NOMO-1 treated with dmso at 0.1 percent for 144 hours (cell line): ENCODE results near the gene GALNTL6.
"Not testable (repeated sequence)": the region's sequence is repeated elsewhere in the genome, so short reads cannot be mapped to it uniquely, and the experiment has no call there.

Experiments used
- DNase-seq: peaks from one replicate; lab custom pipeline; 2025; ENCODE audit not compliant: unreplicated experiment; lab: John Stamatoyannopoulos, UW

Gene GALNTL6

DNA sequence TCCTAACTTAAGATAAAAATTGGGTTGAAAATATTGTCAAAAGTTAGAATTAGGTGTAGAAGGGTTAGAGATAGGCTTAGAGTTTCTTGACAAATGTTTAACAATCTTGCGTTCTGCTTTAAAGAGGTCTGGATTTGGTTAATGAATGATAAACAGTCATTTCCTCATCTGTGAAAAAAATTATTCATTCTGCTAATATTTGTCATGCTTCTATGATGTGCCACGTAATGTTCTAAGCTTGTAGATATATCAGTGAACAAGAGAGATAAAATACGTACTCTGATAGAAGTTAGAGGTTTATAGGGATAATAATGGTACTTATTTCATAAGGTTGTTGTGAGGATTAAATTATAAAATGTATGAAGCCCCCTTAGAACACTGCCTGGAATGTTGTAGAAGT is 912.4 kb downstream of the GALNTL6 start:
- no peak for DNase-seq

DNA sequence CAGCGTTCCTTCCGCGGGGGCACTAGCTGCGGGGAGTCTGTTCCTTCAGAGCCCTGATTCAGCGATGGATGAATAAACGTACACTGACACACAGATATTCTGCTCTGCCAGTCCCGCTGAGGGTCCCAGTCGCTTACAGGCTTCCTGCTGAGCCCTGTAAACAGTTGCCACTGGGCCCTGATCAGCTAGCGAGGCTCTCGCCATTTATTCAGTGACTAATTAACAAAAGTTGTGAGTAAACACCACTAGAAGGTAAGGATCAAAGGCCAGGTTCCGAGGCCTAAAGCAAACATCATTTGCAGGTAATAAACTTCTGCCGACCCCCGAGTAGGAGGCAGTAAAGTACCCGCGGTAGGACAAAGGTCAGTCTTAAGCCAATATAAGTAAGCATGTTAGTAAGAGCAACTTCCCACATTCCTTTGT is 912.8 kb downstream of the GALNTL6 start:
- DNase-seq: no peak

DNA sequence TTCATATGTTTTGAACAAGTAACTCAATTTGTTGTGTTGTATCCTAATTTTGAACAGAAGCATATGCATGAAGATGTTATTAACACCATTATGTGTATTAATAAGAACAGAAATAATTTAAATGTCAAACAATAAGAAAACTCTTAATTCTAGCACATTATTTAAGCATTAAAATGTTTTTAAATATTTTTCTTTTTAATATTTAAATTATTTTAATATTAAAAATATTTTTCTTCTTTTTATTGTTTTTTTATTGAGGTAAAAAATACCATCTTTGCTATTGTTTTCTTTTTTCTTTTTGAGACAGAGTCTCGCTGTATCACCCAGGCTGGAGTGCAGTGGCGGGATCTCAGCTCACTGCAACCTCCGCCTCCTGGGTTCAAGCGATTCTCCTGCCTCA is 914.4 kb downstream of the GALNTL6 start:
- no peak for DNase-seq

DNA sequence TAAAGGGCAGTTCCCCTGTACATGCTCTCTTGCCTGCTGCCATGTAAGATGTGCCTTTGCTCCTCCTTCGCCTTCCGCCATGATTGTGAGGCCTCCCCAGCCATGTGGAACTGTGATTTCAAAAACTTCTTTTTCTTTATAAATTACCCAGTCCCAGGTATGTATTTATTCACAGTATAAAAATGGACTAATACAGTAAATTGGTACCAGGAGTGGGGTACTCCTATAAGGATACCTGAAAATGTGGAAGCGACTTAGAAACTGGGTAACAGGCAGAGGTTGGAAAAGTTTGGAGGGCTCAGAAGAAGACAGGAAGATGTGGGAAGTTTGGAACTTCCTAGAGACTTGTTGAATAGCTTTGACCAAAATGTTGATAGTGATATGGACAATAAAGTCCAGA is 920.4 kb downstream of the GALNTL6 start:
- DNase-seq: not testable (repeated sequence)

DNA sequence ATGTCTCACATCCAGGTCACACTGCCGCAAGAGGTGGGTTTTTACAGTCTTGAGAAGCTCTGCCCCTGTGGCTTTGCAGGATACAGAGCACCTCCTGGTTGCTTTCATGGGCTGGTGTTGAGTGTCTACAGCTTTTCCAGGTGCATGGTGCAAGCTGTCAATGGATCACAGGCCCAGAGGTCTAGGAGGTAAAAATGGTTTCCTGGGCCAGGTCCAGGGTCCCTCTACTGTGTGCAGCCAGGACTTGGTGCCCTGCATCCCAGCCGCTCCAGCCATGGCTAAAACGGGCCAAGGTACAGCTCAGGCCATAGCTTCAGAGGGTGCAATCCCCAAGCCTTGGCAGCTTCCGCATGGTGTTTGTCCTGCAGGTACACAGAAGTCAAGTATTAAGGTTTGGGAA is 921.4 kb downstream of the GALNTL6 start:
- no peak for DNase-seq

DNA sequence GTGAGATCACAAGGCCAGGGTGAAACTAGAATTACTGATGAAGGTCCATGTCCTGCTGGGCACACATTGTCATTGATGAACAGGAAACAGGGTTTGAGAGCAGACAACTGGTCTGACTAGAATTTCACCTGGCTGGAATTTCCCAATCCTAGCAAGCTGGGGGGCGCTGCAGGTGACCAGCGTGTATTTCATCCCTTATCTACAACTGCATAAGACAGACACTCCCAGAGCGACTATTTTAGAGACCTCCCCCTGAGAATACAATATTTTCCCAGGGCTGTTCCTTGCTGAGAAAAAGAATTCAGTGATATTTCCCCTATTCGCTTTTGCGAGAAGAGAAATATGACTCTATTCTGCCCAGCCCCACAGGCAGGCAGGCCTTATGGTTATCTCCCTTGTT is 922.8 kb downstream of the GALNTL6 start:
- DNase-seq: no peak

DNA sequence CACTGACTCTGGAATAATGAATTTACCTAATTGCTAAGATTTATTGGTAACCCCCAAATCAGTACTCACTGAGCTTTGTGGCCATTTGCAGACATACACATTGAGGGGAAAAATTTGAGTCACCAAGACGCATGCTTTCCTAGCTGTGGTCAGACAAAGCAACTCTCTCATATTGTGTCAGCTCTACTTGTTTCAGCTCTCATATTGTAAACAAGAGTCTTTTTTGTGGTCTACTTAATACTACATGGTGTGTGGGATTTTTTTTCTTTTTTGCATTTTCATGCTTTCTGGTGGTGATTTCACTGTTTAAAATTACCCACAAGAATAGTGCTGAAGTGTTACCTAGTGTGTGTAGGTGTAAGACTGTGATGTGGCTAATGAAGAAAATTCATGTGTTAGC is 927.2 kb downstream of the GALNTL6 start:
- DNase-seq: no peak

DNA sequence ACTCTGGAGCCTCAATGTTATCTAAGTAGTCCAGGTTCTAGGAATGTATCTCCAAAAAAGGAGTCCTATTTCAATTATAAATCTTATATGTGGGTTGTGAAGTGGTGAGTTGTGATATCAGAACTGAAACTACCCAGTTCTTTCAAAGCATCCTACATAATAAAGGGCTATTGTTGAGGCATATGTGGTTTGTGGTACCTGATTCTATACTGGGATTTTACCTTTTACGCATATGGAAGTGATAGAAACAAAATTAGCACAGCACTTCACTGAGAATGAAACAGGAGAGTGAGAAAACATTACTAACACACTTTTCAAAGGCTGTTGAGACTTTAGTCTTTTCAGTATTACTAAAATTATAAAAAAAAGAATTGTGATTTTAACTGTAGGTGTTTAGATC is 937.7 kb downstream of the GALNTL6 start:
- DNase-seq: no peak

DNA sequence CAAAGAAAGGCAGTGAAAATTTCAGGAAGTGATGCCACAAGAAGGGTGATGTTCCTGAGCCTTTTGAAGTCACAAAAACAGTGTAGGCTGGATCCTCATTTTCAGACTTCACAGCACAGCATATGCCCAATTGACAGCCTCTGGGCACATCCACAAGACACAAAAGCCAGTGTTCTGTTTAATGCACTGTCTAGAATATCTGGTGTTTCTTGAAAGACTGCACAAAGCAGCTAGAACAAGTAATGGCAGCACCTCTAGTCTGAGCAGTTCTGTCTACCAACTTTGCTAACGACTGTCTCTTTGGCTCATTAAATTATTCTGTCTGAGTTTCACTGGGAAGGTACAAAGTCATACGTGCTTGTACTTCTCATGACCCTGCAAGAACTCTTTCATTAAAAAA is 938.3 kb downstream of the GALNTL6 start:
- DNase-seq: no peak

DNA sequence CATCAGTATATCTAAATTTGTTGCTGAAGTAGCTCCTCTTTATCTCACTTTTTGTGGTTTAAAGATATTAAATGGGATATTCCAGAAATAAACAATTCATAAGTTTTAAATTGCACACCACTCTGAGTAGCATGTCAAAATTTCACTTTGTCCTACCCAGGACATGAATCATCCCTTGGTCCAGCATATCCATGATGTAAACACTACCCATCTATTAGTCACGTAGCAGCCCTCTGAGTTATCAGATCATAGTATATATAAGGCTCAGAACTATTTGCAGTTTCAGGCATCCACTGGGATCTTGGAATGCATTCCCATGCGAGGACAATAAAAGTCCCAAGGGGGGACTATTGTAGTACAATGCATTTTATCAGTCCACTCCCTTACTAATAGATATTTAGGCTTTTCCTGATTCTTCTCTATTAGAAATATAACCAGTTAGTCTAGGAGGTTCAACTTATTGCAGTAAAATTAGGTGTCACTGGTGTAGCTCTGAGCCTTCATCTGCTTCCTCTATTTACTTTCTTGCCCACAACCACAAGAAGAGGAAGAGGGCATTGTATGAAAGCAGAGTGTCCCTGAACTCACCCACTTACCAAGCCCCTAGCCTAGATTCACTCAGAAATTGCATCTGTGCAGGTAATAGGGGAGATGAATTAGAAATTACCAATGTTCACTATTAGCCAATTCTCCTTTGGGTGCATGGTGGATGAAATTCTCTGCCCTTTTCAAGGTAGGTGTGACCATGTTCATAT is 945.6 kb downstream of the GALNTL6 start:
- peak; percentile 67 for DNase-seq

DNA sequence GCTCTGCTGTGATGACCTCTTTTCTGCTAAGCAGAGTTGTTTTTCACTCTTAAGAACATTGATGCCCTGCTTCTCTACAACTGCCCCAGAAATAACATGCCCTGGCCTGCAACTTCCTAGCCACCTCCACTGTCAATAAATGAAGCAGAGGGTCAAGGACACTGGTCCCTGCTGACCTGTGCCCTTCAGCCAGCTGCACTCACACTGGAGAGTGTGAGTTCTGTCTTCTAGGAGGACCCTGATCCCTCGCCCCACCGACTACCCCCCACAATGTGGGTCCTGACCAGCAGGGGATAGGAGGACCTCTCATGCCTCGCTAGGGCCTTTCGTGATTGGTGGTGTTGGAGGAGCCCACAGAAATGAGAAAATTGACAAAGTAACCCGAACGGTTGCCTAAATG is 947.3 kb downstream of the GALNTL6 start:
- no peak for DNase-seq

DNA sequence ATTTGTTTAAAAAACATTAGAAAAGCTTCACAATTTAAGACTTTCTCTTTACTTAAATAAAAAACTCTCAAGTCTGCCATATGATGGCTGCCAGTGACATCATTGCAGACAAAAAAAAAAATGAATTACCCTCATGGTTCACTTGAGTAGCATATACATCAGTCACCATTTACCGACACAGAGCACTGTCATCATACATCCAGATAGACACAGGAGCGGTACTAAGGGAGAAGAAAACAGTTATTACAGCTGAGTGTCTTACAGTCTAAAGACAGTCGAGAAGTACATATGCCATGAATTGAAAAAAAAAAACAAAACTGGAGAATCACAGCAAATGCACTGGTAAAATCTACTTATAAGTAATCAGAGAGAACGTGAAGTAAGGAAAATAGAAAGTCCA is 949.7 kb downstream of the GALNTL6 start:
- DNase-seq: no peak

DNA sequence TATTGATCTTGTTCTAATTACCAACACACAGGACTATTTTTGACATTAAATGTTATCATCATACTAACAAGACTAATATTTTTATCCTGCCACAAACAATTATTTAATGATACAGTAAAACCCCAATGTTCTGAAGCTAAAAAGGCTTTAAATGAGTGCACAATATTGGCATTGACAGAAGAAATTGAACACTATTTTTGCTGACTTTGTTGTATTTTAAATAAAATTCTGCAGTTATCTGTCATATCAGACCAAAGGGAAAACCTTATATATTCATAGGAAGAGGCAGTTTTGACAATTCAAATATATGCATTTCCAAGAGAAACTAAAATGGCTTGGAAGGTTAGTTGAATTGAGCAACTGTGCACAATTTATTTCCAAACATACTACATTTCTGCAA is 957.6 kb downstream of the GALNTL6 start:
- DNase-seq: no peak

DNA sequence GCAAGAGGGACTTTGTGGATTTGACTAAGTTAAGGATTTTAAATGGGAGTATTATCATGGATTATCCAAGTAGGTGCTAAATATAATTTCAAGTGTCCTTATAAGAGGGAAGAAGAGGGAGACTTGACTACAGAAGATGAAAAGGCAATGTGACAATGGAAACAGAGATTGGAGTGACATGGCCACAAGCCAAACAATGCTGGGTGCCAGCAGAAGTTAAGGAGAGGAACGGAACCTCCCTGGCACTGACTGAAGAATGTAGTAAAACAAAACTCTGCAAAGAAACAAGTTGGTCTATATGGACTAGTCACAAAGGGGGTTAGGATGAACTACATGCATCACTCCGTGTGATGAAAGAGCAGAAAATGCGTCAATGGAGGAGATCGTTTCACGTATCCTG is 959.6 kb downstream of the GALNTL6 start:
- no peak for DNase-seq

DNA sequence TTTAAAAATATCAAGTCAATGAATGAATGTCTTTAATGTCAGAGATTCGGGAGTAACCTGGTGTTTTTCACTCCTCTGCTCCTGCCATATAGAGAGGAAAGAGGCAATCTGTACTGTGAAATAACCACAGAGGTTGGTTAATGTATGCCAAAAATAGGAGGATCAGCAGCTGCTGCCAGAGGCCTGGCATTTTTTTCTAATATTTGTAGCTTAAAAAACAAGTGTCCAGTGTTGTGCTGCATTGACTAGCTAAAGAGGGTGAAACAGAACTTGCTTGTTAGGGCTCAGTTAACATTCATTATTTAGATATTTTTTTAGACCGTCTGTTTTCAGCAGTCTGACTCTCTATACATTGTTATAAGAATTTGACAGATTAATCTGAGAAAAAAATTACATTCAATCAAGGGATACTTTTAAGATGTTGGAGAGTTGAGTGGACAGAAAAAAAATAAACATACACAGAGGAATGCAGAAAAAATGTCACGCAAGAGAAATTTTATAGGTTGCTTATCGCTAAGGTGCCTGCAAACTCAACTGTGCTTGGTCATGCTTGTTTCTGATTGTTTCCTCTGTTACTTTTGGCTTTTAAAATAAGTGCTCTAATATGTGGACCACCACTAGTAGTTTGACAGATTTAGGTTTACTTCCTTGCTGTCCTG is 963.1 kb downstream of the GALNTL6 start:
- no peak for DNase-seq

DNA sequence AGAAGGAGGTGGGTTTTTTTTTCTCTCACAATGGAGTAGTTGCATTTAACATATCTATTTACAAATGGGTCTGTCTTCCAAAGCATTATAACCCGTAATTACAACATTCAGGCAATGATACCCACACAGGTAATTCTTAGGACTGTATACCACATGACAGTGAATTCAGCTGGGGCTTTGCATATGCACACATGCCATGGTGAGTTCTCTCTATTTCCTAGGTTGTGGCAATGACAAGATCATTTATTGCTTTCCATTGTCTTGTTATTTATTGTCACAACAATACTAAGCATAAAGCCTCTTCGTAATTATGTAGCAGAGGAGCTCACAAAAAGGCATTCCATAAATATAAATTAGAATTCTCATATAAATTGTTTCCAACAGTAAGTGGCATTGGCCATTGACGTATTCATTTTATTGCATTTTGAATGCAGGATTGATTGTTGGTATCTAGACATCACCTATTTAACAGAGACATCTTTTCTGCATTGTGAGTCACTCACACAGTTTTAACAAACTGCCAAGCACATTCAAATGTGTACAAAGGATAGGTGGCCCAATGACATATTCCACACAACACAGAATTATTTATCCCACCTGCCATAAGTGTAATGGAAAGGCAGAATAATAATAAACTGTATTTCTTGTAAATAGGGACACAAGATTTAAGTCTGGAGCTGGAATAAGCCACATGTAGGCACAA is 964.7 kb downstream of the GALNTL6 start:
- DNase-seq: no peak

DNA sequence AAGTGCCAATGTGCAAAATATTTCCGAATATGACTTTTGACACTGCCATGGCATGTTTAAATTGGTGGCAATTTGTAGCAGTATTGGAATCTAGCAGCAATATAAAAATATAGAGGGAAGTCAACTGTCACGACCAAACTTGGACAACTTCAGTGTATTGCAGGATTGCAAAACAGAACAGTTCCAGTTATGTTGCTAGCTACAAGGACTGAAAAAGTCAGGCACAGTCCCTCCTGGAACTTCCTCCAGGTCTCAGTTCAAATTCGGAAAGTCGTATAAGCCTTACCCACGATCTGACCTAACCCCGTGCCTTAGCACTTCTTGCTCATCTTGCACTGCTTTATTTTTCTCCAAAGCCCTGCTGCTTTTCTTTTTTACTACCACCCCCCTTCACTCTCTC is 965.4 kb downstream of the GALNTL6 start:
- DNase-seq: peak; percentile 10

DNA sequence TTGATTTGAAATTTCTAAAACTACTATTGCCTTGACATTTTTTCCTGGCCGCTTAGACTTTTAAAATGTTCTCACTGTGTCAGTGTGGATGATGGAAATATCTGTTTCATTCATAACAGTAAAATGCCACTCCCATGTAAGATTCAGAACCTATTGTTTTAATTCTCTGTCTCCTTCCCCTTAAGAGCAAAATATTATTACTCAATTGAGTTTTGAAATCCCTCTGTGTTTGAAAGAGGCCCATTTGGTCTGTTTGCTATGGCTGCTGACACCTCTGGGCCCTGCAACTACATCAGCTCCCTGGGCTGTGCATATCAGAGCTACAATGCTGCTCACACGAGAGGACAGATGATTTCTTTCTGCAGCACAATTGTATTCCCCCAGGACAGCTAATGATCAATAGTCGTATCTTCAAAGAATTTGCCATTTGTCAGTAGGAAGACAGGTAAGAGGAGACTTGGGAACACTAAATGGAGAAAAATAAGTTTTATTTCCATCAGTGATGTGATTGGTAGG is 967.4 kb downstream of the GALNTL6 start:
- peak; percentile 16 for DNase-seq

DNA sequence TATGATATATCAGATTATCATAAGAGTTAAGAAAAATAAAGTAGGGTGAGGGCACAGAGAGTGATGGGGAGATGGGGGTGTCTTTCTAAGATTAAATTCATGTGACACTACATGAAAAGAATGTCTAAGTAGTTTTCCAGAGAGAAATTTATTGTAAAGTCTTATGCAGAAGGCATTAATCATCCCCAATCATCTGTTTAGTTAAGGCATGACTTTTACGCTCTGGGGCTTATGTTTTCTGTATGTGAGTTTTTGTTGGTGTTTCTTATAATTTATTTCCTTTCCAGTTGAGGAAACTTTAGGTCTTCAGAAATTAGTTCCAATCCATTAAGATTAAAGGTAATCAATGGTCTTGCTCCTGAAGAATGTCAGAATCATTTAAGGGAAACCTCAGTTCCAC is 972.4 kb downstream of the GALNTL6 start:
- no peak for DNase-seq

DNA sequence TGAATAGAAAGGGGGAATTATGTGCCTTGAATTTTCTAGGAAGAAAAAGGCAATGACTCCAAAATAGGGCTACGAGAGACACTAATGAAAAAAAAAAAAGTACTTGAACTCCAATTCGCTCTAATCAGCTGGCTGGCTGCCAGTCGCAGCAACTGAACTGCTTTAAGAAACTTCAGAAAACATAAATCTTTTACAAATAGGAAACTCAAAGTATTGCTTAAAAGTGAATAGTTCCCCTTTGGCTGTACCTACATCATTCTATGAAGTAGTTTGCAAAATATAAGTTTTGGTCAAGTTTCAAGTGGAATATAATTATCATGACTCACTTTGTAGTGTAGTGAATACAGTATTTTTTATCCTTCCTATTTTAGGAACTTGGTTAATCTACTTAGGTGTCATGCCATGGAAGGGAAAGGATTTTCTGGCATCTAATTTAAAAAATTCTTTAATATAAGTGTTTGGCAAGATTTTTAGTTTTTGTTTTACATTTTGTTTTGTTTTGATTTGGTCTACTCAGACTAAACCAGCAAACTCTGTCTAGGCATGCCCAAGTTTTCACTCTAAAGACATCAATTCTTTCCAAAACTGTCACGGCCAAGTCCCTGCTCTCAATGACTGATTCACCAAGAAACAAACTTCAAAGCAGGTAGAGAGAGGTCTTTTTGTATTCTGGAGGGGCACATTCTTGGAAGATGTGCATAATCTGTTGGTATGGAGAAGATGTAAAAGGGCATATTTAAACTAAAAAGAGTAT is 973.0 kb downstream of the GALNTL6 start:
- DNase-seq: peak; percentile 83

DNA sequence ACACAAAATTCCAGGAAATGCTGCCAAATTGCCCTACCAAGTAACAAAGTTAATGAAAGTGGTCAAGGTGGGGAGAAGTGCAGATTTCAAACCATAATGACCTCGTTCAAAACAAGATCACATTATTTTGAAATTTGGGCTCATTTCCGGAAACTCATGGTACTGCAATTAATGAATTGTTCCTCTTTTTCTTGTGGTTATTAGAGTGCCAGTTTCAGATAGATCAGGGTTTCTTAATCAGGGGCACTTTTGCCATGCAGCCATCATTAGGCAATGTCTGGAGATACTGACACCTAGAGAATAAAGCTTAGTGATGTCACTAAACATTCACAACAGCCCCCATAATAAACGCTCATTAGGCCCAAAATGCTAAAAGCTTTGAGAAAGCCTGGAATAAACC is 973.9 kb downstream of the GALNTL6 start:
- peak; percentile 83 for DNase-seq
